WTC11 (cell line): Measurements from ENCODE around the gene ARHGAP21. TPM values are rescaled to one million over a fixed set of nuclear protein-coding genes. Genes with fewer than 3 reads are reported as not detected.
A peak's percentile ranks its signal among the peaks of the same experiment; 100 is the strongest.

Experiments
- ATAC-seq: fragments of 200-7000 bp; cut with Tn5 transposase; 2 replicates; pipeline ENCODE4 v1.10.0; 2021; ENCODE audit warnings: mild to moderate bottlenecking, moderate library complexity
- CTCF ChIA-PET: fragments of 300-600 bp; sonication (Branson Sonifier 250); formaldehyde crosslinking; loops from one replicate; lab custom pipeline; 2021; ENCODE audit warnings: antibody characterized with exemption; lab: Charles Lee
- POLR2A ChIA-PET: fragments of 350-600 bp; sonication (Branson Sonifier 250); formaldehyde crosslinking; loops from one replicate; lab custom pipeline; 2021; ENCODE audit warnings: antibody characterized with exemption; lab: Charles Lee
- DNase-seq: peaks from one replicate; pipeline ENCODE4 v3.0.0; 2021; ENCODE audit warnings: low spot score
- H3K27ac Mint-ChIP-seq: 2 replicates; pipeline ENCODE4 v1.8.0; 2021; ENCODE audit warnings: mixed read lengths
- H3K27me3 Mint-ChIP-seq: 2 replicates; pipeline ENCODE4 v1.8.0; 2021; ENCODE audit warnings: low read depth, mild to moderate bottlenecking, moderate library complexity, mixed read lengths
- H3K36me3 Mint-ChIP-seq: 2 replicates; pipeline ENCODE4 v1.8.0; 2021; ENCODE audit warnings: mixed read lengths
- H3K4me1 Mint-ChIP-seq: 2 replicates; pipeline ENCODE4 v1.8.0; 2022; ENCODE audit warnings: mixed read lengths
- H3K4me3 Mint-ChIP-seq: 2 replicates; pipeline ENCODE4 v1.8.0; 2021; ENCODE audit warnings: mild to moderate bottlenecking, moderate library complexity, mixed read lengths
- H3K9me3 Mint-ChIP-seq: 2 replicates; pipeline ENCODE4 v1.8.0; 2021; ENCODE audit warnings: mixed read lengths
- CREM ChIP-seq: sonication (generic); formaldehyde crosslinking; IDR thresholded peaks from 2 replicates; pipeline ENCODE4 v1.8.1; 2022; ENCODE audit warnings: mild to moderate bottlenecking, missing genetic modification reagents, moderate library complexity
- CTCF ChIP-seq: fragments of 200-600 bp; IDR thresholded peaks from 2 replicates; pipeline ENCODE4 v1.8.0; 2022; ENCODE audit warnings: antibody characterized with exemption
- FOXJ3 ChIP-seq: sonication (generic); formaldehyde crosslinking; IDR thresholded peaks from 2 replicates; pipeline ENCODE4 v1.9.0; 2021; ENCODE audit warnings: missing genetic modification reagents, mild to moderate bottlenecking, borderline replicate concordance
- FOXK1 ChIP-seq: sonication (generic); formaldehyde crosslinking; IDR thresholded peaks from 2 replicates; pipeline ENCODE4 v1.8.0; 2022; ENCODE audit warnings: mild to moderate bottlenecking, moderate library complexity, missing genetic modification reagents
- GABPB1 ChIP-seq: sonication (generic); formaldehyde crosslinking; IDR thresholded peaks from 2 replicates; pipeline ENCODE4 v1.8.1; 2023; ENCODE audit warnings: mild to moderate bottlenecking, missing genetic modification reagents
- HMGXB4 ChIP-seq: sonication (generic); formaldehyde crosslinking; IDR thresholded peaks from 2 replicates; pipeline ENCODE4 v1.8.1; 2023; ENCODE audit warnings: mild to moderate bottlenecking, moderate library complexity, missing genetic modification reagents
- PREB ChIP-seq: sonication (generic); formaldehyde crosslinking; IDR thresholded peaks from 2 replicates; pipeline ENCODE4 v1.8.1; 2022; ENCODE audit warnings: mild to moderate bottlenecking, missing genetic modification reagents, moderate library complexity, borderline replicate concordance
- RORB ChIP-seq: fragments of 250-450 bp; sonication (Bioruptor Pico); IDR thresholded peaks from 2 replicates; pipeline ENCODE4 v1.9.0; 2021; ENCODE audit warnings: mild to moderate bottlenecking
- SMAD4 ChIP-seq: sonication (generic); formaldehyde crosslinking; IDR thresholded peaks from 2 replicates; pipeline ENCODE4 v1.8.0; 2022; ENCODE audit warnings: mild to moderate bottlenecking, missing genetic modification reagents
- SP1 ChIP-seq: sonication (generic); formaldehyde crosslinking; conservative IDR thresholded peaks from 2 replicates; pipeline ENCODE4 v1.8.1; 2022; ENCODE audit warnings: missing genetic modification reagents
- ZNF121 ChIP-seq: sonication (generic); formaldehyde crosslinking; IDR thresholded peaks from 2 replicates; pipeline ENCODE4 v1.8.0; 2023; ENCODE audit warnings: missing genetic modification reagents
- ZNF138 ChIP-seq: sonication (generic); formaldehyde crosslinking; conservative IDR thresholded peaks from 2 replicates; pipeline ENCODE4 v1.8.1; 2022; ENCODE audit warnings: mild to moderate bottlenecking, moderate library complexity, missing genetic modification reagents
- ZNF281 ChIP-seq: sonication (generic); formaldehyde crosslinking; IDR thresholded peaks from 2 replicates; pipeline ENCODE4 v1.8.0; 2023; ENCODE audit warnings: mild to moderate bottlenecking, missing genetic modification reagents
- ZNF416 ChIP-seq: fragments of 250-450 bp; sonication (Bioruptor Pico); IDR thresholded peaks from 2 replicates; pipeline ENCODE4 v1.9.0; 2021; ENCODE audit warnings: mild to moderate bottlenecking, inconsistent platforms
- ZSCAN18 ChIP-seq: fragments of 250-450 bp; sonication (Bioruptor Pico); IDR thresholded peaks from 2 replicates; pipeline ENCODE4 v2.1.2; 2022; ENCODE audit warnings: mild to moderate bottlenecking, moderate library complexity
- total RNA-seq: library from RNA; stranded (reverse); gene quantifications from 3 replicates; pipeline ENCODE4 v1.2.3, GENCODE V29; 2021
- TF ChIP-seq, protein P1 (sequence below): fragments of 250-450 bp; sonication (Bioruptor Pico); IDR thresholded peaks from 2 replicates; pipeline ENCODE4 v1.9.0; 2021; ENCODE audit warnings: mild to moderate bottlenecking
- TF ChIP-seq, protein P2 (sequence below): sonication (generic); formaldehyde crosslinking; IDR thresholded peaks from 2 replicates; pipeline ENCODE4 v1.8.1; 2023; ENCODE audit warnings: mild to moderate bottlenecking, missing genetic modification reagents
- TF ChIP-seq, protein P3 (sequence below): sonication (generic); formaldehyde crosslinking; IDR thresholded peaks from 2 replicates; pipeline ENCODE4 v1.8.0; 2022; ENCODE audit warnings: mild to moderate bottlenecking, missing genetic modification reagents

ARHGAP21 gene
- total RNA-seq, 1 experiment from 2014 or later = 33.8 TPM

GRCh38 chr10:24681572-24682088 lies 42.1 kb downstream of the ARHGAP21 start:
- no peak overlapping the region for H3K27ac Mint-ChIP-seq
- ATAC-seq (no peak), DNase-seq (no peak)
- H3K36me3 Mint-ChIP-seq = peaks cover 11% of the 10 kb centered on the region
- peaks cover 9% of the 10 kb centered on the region for H3K4me1 Mint-ChIP-seq
- TF ChIP-seq GABPB1 (peak; percentile 67), ZSCAN18 (CRISPR knock-in tag) (no peak), ZNF281 (CRISPR knock-in tag) (no peak), RORB (CRISPR knock-in tag) (no peak)
- TF ChIP-seq, protein P1, sequence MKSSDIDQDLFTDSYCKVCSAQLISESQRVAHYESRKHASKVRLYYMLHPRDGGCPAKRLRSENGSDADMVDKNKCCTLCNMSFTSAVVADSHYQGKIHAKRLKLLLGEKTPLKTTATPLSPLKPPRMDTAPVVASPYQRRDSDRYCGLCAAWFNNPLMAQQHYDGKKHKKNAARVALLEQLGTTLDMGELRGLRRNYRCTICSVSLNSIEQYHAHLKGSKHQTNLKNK = no peak
- TF ChIP-seq, all 79 proteins: peak for 1
- CTCF ChIA-PET = interaction anchor here (1.6 kb wide), 1 partner anchor 64 kb away, joined by 5 read pairs; no protein-coding TSS in a partner anchor
- Mint-ChIP-seq H3K27me3 (no peaks in the 10 kb centered on the region), H3K4me3 (no peak overlapping the region), H3K9me3 (peaks cover 14% of the 10 kb centered on the region)
- POLR2A ChIA-PET = interaction anchor here (0.7 kb wide), 1 partner anchor 40 kb away, joined by 4 read pairs; no protein-coding TSS in a partner anchor

DNA sequence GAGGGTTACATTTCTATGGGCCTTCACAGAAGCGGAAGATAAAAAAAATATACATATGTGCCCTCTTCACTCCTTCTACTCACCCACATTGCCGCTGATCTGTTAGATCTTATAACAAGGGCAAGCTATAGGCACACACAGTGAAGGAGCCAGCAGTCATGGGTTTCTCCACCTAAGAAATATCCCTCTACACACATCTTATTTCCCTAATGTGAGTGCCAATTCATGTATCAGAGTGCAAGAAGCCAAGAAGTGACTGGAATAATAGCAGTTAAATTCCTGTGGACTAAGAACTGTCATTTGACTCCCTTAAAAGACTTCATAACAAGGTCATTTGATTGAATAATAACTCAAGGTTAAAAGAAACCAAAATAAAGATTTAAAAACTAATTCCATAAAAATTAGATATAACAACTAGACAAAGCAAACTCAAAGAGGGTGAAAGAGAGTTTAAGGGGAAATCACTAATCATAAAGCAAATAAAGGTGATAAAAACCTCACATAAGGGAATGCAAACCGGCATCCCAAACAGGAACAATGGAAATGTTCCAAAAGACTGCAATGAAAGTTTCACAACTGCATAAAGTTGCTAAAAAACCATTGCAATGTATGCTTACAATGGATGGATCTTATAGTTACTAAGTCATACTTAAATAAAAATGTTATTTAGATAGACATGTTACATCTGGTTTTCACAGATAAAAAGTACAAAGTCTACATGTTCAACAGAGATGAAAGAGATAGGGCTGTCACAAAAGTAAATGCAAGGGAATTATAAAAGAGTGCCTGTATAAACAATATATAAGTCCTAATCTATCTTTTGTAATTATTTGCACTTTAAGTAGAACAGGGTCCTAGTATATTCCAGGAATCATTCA lies 42.8 kb downstream of the ARHGAP21 start:
- Mint-ChIP-seq H3K36me3 (peaks cover 11% of the 10 kb centered on the region), H3K27ac (no peak overlapping the region), H3K4me3 (no peak overlapping the region), H3K4me1 (peaks cover 9% of the 10 kb centered on the region), H3K9me3 (peaks cover 14% of the 10 kb centered on the region), H3K27me3 (no peaks in the 10 kb centered on the region)
- POLR2A ChIA-PET = no interaction called here
- no peak for DNase-seq
- TF ChIP-seq FOXJ3 (CRISPR knock-in tag) = no peak
- no peak for TF ChIP-seq HMGXB4 (CRISPR knock-in tag)
- ATAC-seq = no peak
- CTCF ChIA-PET = interaction anchor here (1.6 kb wide), 1 partner anchor 63 kb away, joined by 5 read pairs; no protein-coding TSS in a partner anchor

DNA sequence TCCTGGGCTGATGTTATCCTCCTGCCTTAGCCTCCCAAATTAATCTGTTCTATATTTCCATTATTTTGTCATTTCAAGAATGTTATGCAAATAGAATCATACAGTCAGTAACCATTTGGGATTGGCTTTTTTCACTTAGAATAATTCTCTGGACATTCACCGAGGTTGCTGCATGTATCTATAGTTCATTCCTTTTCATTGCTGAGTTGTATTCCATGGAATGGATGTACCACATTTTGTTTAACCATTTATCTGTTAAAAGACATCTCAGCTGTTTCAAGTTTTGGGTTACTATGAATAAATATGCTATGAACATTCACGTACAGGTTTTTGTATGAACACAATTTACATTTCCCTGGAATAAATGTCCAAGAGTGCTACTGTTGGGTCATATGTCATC lies 44.9 kb downstream of the ARHGAP21 start:
- DNase-seq = no peak
- no peak for ATAC-seq
- Mint-ChIP-seq H3K36me3 (peaks cover 11% of the 10 kb centered on the region), H3K9me3 (peaks cover 14% of the 10 kb centered on the region), H3K27me3 (no peaks in the 10 kb centered on the region), H3K4me1 (peaks cover 9% of the 10 kb centered on the region), H3K27ac (no peak overlapping the region), H3K4me3 (no peak overlapping the region)
- CTCF ChIA-PET = no interaction called here
- POLR2A ChIA-PET = no interaction called here
- TF ChIP-seq, protein P2, sequence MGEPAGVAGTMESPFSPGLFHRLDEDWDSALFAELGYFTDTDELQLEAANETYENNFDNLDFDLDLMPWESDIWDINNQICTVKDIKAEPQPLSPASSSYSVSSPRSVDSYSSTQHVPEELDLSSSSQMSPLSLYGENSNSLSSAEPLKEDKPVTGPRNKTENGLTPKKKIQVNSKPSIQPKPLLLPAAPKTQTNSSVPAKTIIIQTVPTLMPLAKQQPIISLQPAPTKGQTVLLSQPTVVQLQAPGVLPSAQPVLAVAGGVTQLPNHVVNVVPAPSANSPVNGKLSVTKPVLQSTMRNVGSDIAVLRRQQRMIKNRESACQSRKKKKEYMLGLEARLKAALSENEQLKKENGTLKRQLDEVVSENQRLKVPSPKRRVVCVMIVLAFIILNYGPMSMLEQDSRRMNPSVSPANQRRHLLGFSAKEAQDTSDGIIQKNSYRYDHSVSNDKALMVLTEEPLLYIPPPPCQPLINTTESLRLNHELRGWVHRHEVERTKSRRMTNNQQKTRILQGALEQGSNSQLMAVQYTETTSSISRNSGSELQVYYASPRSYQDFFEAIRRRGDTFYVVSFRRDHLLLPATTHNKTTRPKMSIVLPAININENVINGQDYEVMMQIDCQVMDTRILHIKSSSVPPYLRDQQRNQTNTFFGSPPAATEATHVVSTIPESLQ (CRISPR knock-in tag) = no peak
- TF ChIP-seq PREB (CRISPR knock-in tag) (no peak), SP1 (CRISPR knock-in tag) (no peak), ZNF416 (CRISPR knock-in tag) (no peak), ZNF121 (CRISPR knock-in tag) (no peak), SMAD4 (CRISPR knock-in tag) (no peak), CTCF (no peak), CREM (no peak), FOXK1 (CRISPR knock-in tag) (no peak), ZNF138 (CRISPR knock-in tag) (no peak)
- TF ChIP-seq, protein P3, sequence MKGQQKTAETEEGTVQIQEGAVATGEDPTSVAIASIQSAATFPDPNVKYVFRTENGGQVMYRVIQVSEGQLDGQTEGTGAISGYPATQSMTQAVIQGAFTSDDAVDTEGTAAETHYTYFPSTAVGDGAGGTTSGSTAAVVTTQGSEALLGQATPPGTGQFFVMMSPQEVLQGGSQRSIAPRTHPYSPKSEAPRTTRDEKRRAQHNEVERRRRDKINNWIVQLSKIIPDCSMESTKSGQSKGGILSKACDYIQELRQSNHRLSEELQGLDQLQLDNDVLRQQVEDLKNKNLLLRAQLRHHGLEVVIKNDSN (CRISPR knock-in tag) = no peak
